ENCODE data around the gene UBA6. TPM values are rescaled to one million over a fixed set of nuclear protein-coding genes. Genes with fewer than 3 reads are reported as not detected.

UBA6 gene
- total and polyA plus RNA-seq, 9 of the 15 experiments (the other 6 are each of a cell fraction or from before 2014, with no cell fraction given): 22.9 to 139 (median 94.6) TPM

DNA sequence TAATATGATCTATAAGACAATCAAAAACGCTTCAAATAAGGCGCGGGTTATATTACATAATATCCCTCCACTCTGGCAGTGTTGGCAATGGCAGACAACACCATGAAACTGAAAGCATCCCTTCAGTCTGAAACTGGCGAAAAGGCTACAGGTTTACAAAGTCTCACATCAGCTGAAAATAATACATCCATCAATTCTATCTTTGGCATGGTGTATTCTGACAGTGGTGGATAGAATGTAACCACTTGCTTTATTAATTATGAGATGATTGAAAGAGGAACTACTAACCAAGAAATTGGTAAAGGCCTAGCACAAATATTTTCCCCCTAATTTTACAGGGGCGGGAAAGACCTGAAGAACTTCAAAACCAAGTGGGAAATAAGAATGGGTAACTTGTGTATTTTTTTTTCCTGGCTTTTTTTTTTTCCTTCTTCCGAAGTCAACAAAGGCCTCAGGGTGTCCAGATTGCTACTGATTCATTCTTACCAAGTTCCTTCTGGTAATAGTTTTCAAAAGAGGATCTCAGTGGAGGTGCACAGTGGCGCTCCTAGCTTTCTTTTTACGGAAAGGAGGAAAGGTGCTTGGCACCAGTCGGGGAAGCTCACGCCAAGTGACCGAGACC is 728 bp downstream of the UBA6 start:
- ChIA-PET CTCF (ENCODE audit: low intra/inter-chr PET ratio) (no interaction called here), POLR2A (interaction anchor here (1.0 to 3.1 kb wide), 8 partner anchors 11 to 155 kb away, joined by 3 to 15 read pairs (median 4); partner anchors contain the start of gene CENPC)
- peak overlapping the region; percentile 88 to 92 for H3K9ac ChIP-seq (ENCODE audit: insufficient read depth in 1 of 2, low read depth in 2 of 2, low read length in 2 of 2)
- peaks cover 7% of the 10 kb centered on the region for H3K9me3 ChIP-seq (replicated peaks; ENCODE audit: control insufficient read depth, insufficient read depth, low read depth, low read length)
- H3K27ac ChIP-seq (ENCODE audit: extremely low read depth, low read depth, low read length): peak overlapping the region; percentile 88
- H4K20me1 ChIP-seq (replicated peaks; ENCODE audit: control insufficient read depth, insufficient read depth, low read length): no peaks in the 10 kb centered on the region
- H3K27me3 ChIP-seq (ENCODE audit: control insufficient read depth in 2 of 2, insufficient read depth in 2 of 2, low read length in 2 of 2): no peaks in the 10 kb centered on the region
- ATAC-seq (peak; percentile 43), FAIRE-seq (no peak), DNase-seq (ENCODE audit: extremely low read depth in 1 of 4, low spot score in 3 of 4) (peak in 2 of 4 experiments; percentile 17 to 21)
- H2AFZ ChIP-seq (ENCODE audit: low read depth, low read length): peak overlapping the region; percentile 58; the same call in 1 of the 2 replicates
- H3K79me2 ChIP-seq (ENCODE audit: control insufficient read depth, insufficient read depth, low read length): peaks cover 97% of the 10 kb centered on the region
- H3K4me1 ChIP-seq (replicated peaks in 1 of 2; ENCODE audit: control insufficient read depth in 2 of 2, insufficient read depth in 2 of 2, low read length in 2 of 2): peaks cover 3 to 12% of the 10 kb centered on the region in 2 experiments; a peak in 2 of 5 replicates
- peak overlapping the region; percentile 82 for H3K4me3 ChIP-seq
- in situ Hi-C loops (cut with MboI) (no loop called here), intact Hi-C loops (cut with micrococcal nuclease) (loop anchor here (2.0 kb wide), 1 partner anchor 155 kb away; the partner anchor contains the start of gene CENPC)
- H3K4me2 ChIP-seq (ENCODE audit: insufficient read depth, low read length): peak overlapping the region; percentile 85
- WGBS (ENCODE audit: insufficient coverage, low coverage, missing lambda C conversion rate): 3% methylated on average over 11 of the region's 11 CpGs
- H3K36me3 ChIP-seq (ENCODE audit: control insufficient read depth, insufficient read depth, low read length): peaks cover 43% of the 10 kb centered on the region; the same call in 2 of the 3 replicates
- TSS peak; percentile 46 for BruUV-seq (replicated peaks)
- no peaks in the 10 kb centered on the region for H3K9me1 ChIP-seq (ENCODE audit: control insufficient read depth, insufficient read depth, low read length)
- no peak for TF ChIP-seq TAF15 (IDR thresholded peaks at IDR 0.05; ENCODE audit: low read depth, low read length)
- no peak for TF ChIP-seq CBX5 (IDR thresholded peaks at IDR 0.05; ENCODE audit: borderline replicate concordance, low read depth)
- no peak for TF ChIP-seq JUN (IDR thresholded peaks at IDR 0.05; ENCODE audit: borderline replicate concordance, low read depth, low read length)
- no peak for TF ChIP-seq JUN (CRISPR knock-in tag; IDR thresholded peaks at IDR 0.05; ENCODE audit: borderline replicate concordance)
- TF ChIP-seq MLLT1 (IDR thresholded peaks at IDR 0.05): 0 out of 4 replicates have a peak, but pooled peaks of 1 of the 2 experiments have one; percentile 5
- TF ChIP-seq ZNF449 (CRISPR knock-in tag; IDR thresholded peaks at IDR 0.05): no peak
- no peak for TF ChIP-seq FOXA1 (IDR thresholded peaks at IDR 0.05; ENCODE audit: borderline replicate concordance)
- no peak for TF ChIP-seq MTA1 (IDR thresholded peaks at IDR 0.05; ENCODE audit: borderline replicate concordance)
- TF ChIP-seq, protein P1, sequence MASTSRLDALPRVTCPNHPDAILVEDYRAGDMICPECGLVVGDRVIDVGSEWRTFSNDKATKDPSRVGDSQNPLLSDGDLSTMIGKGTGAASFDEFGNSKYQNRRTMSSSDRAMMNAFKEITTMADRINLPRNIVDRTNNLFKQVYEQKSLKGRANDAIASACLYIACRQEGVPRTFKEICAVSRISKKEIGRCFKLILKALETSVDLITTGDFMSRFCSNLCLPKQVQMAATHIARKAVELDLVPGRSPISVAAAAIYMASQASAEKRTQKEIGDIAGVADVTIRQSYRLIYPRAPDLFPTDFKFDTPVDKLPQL (IDR thresholded peaks at IDR 0.05; ENCODE audit: extremely low read depth, insufficient read length): no peak
- no peak for TF ChIP-seq POLR3A (IDR thresholded peaks at IDR 0.05; ENCODE audit: borderline replicate concordance, extremely low read depth, insufficient read depth, insufficient read length)
- no peak for TF ChIP-seq TCF7 (IDR thresholded peaks at IDR 0.05; ENCODE audit: borderline replicate concordance)
- TF ChIP-seq VEZF1 (CRISPR knock-in tag; IDR thresholded peaks at IDR 0.05): no peak
- TF ChIP-seq CREM (IDR thresholded peaks at IDR 0.05; ENCODE audit: low read depth): no peak
- TF ChIP-seq HOXB6 (CRISPR knock-in tag; IDR thresholded peaks at IDR 0.05; ENCODE audit: borderline replicate concordance): no peak
- TF ChIP-seq ZNF668 (CRISPR knock-in tag; IDR thresholded peaks at IDR 0.05): no peak
- TF ChIP-seq ATF1 (CRISPR knock-in tag; IDR thresholded peaks at IDR 0.05): no peak
- no peak for TF ChIP-seq ATF1 (tag; IDR thresholded peaks at IDR 0.05)
- no peak for TF ChIP-seq KDM2B (CRISPR knock-in tag; IDR thresholded peaks at IDR 0.05)
- no peak for TF ChIP-seq RB1 (IDR thresholded peaks at IDR 0.05; ENCODE audit: low read depth)

All from K562 (cell line).